SKM-1 treated with dmso at 0.1 percent for 144 hours (cell line): ENCODE results near the gene LPCAT3.

Experiments used
- DNase-seq: peaks from one replicate; lab custom pipeline; 2025; ENCODE audit not compliant: unreplicated experiment; lab: John Stamatoyannopoulos, UW

LPCAT3 gene

GRCh38 chr12:6954316-6955107 is 63.8 kb downstream of the LPCAT3 start:
- no peak for DNase-seq

GRCh38 chr12:6953442-6954315 is 64.6 kb downstream of the LPCAT3 start:
- peak; percentile 81 for DNase-seq

GRCh38 chr12:6952863-6953441 is 65.3 kb downstream of the LPCAT3 start:
- DNase-seq = no peak

GRCh38 chr12:6952121-6952862 is 66.0 kb downstream of the LPCAT3 start:
- no peak for DNase-seq

GRCh38 chr12:6951551-6952120 is 66.6 kb downstream of the LPCAT3 start:
- no peak for DNase-seq

- DNase-seq = peak; percentile 50
These were observed 67.3 kb downstream of the LPCAT3 start, which contains the start of gene PTPN6 for GRCh38 chr12:6950811-6951540. Gene PTPN6, plus strand, starts transcription at chr12:6951356. Its CDS starts 157 bp downstream, at chr12:6951513.

- no peak for DNase-seq
These were observed 67.9 kb downstream of the LPCAT3 start for GRCh38 chr12:6950401-6950801.

- DNase-seq = no peak
These were observed 69.2 kb downstream of the LPCAT3 start for GRCh38 chr12:6948873-6949594.

GRCh38 chr12:6947615-6948014 is 70.7 kb downstream of the LPCAT3 start:
- DNase-seq = no peak

- DNase-seq = no peak
These were observed 71.3 kb downstream of the LPCAT3 start for GRCh38 chr12:6946920-6947374.

GRCh38 chr12:6946033-6946919 is 72.0 kb downstream of the LPCAT3 start:
- DNase-seq = no peak

- DNase-seq = no peak
These were observed 72.7 kb downstream of the LPCAT3 start for GRCh38 chr12:6945613-6946012.

- peak; percentile 61 for DNase-seq
These were observed 73.7 kb downstream of the LPCAT3 start for GRCh38 chr12:6944381-6945186.

GRCh38 chr12:6943722-6944380 is 74.4 kb downstream of the LPCAT3 start, which contains the start of the genes C12orf57 and RNU7-1:
Gene C12orf57, plus strand, starts transcription at chr12:6944022. Its CDS starts 100 bp downstream, at chr12:6944122.
Gene RNU7-1, plus strand, starts transcription at chr12:6943816.
- peak; percentile 41 for DNase-seq

GRCh38 chr12:6943389-6943721 is 74.9 kb downstream of the LPCAT3 start:
- no peak for DNase-seq

- DNase-seq = no peak
These were observed 76.0 kb downstream of the LPCAT3 start for GRCh38 chr12:6942331-6942665.

GRCh38 chr12:6941782-6942181 is 76.5 kb downstream of the LPCAT3 start:
- no peak for DNase-seq
